Transverse colon (tissue), 4 donors: ENCODE data around the gene ZFPM1.

ENCODE experiments used
- EP300 ChIP-seq: sonication (generic); formaldehyde crosslinking; IDR thresholded peaks from one replicate; pipeline ENCODE4 v1.6.1; 2017; ENCODE audit warnings: antibody characterized with exemption, low read depth
- POLR2A ChIP-seq: fragments of 450-650 bp; IDR thresholded peaks from one replicate; pipeline ENCODE4 v1.6.1; 2016; ENCODE audit warnings: antibody characterized with exemption, mild to moderate bottlenecking, moderate library complexity
- POLR2AphosphoS5 ChIP-seq, 3 donors: sonication (generic); formaldehyde crosslinking; IDR thresholded peaks; one replicate each; pipeline ENCODE4 v1.6.1; 2016; ENCODE audit warnings: antibody characterized with exemption in 3 of 3
- TF ChIP-seq, protein P1 (sequence below), 5 experiments: fragments of 200-600 bp in 3 of 5; fragments of 450-650 bp in 2 of 5; sonication (generic) in 3 of 5; IDR thresholded peaks; 1 replicate in 2 of 5; 2 replicates in 3 of 5; pipeline ENCODE4 v1.5.1; 2016 to 2017; ENCODE audit warnings: antibody characterized with exemption in 5 of 5, inconsistent platforms in 3 of 5, mild to moderate bottlenecking in 2 of 5, moderate library complexity in 1 of 5

DNA sequence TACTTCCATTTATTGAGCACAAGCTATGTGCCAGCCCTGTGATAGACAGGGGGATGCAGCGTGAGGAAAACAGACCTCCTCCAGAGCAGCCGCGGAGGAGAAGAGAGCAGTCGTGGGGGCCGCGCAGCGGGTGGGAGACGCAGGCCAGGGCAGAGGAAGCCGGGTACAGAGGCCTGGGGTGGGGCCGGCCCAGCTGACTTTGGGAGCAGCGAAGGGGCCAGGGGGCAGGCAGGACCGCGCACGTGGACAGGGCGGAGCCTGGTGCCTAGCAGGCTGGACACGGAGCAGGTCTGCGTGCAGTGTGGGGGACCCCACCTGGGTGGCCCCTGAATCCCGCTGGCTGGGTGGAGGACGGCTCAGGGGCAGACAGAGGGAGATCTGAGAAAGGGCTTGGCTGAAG, 46.2 kb downstream of the ZFPM1 start:
- TF ChIP-seq, protein P1, sequence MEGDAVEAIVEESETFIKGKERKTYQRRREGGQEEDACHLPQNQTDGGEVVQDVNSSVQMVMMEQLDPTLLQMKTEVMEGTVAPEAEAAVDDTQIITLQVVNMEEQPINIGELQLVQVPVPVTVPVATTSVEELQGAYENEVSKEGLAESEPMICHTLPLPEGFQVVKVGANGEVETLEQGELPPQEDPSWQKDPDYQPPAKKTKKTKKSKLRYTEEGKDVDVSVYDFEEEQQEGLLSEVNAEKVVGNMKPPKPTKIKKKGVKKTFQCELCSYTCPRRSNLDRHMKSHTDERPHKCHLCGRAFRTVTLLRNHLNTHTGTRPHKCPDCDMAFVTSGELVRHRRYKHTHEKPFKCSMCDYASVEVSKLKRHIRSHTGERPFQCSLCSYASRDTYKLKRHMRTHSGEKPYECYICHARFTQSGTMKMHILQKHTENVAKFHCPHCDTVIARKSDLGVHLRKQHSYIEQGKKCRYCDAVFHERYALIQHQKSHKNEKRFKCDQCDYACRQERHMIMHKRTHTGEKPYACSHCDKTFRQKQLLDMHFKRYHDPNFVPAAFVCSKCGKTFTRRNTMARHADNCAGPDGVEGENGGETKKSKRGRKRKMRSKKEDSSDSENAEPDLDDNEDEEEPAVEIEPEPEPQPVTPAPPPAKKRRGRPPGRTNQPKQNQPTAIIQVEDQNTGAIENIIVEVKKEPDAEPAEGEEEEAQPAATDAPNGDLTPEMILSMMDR (IDR thresholded peaks at IDR 0.05): no peak
- TF ChIP-seq POLR2AphosphoS5 (IDR thresholded peaks at IDR 0.05): no peak
- no peak for TF ChIP-seq POLR2A
- TF ChIP-seq EP300: no peak
